Type B pancreatic cell (in vitro differentiated cells): ENCODE measurements around the gene AMN. TPM values are rescaled to one million over a fixed set of nuclear protein-coding genes. Genes with fewer than 3 reads are reported as not detected.

Source experiments
- DNase-seq: peaks from one replicate; pipeline ENCODE4 v3.0.0; 2021; ENCODE audit warnings: mixed read lengths; ENCODE audit not compliant: unreplicated experiment; ENCODE audit errors: extremely low spot score
- H3K27ac Mint-ChIP-seq: 2 replicates; pipeline ENCODE4 v1.8.0; 2021; ENCODE audit warnings: mild to moderate bottlenecking, mixed read lengths
- H3K27me3 Mint-ChIP-seq: 2 replicates; pipeline ENCODE4 v1.8.0; 2021; ENCODE audit warnings: mixed read lengths
- H3K36me3 Mint-ChIP-seq: 2 replicates; pipeline ENCODE4 v1.8.0; 2021; ENCODE audit warnings: mixed read lengths
- H3K4me1 Mint-ChIP-seq: one replicate; pipeline ENCODE4 v1.8.0; 2021; ENCODE audit warnings: mixed read lengths; ENCODE audit not compliant: unreplicated experiment
- H3K4me3 Mint-ChIP-seq: 2 replicates; pipeline ENCODE4 v1.8.0; 2021; ENCODE audit warnings: mild to moderate bottlenecking, mixed read lengths
- H3K9me3 Mint-ChIP-seq: 2 replicates; pipeline ENCODE4 v1.8.0; 2021; ENCODE audit warnings: mixed read lengths
- CTCF ChIP-seq: fragments of 200-600 bp; sonication (generic); conservative IDR thresholded peaks from 2 replicates; pipeline ENCODE4 v1.5.0; 2021; ENCODE audit warnings: antibody characterized with exemption, mild to moderate bottlenecking
- total RNA-seq: library from RNA; stranded (reverse); gene quantifications from 2 replicates; pipeline ENCODE4 v1.2.1, GENCODE V29; 2021; ENCODE audit warnings: low replicate concordance

AMN gene
- total RNA-seq, 1 donor from 2014 or later: 18.3 TPM

- DNase-seq: no peak
- no peaks in the 10 kb centered on the region for H3K4me1 Mint-ChIP-seq
- no peaks in the 10 kb centered on the region for H3K27me3 Mint-ChIP-seq
- TF ChIP-seq CTCF: no peak
- peaks cover 23% of the 10 kb centered on the region for H3K36me3 Mint-ChIP-seq
- no peaks in the 10 kb centered on the region for H3K9me3 Mint-ChIP-seq
- no peak overlapping the region for H3K4me3 Mint-ChIP-seq
- H3K27ac Mint-ChIP-seq: no peak overlapping the region
Measured at GRCh38 chr14:102901633-102902032, 20.8 kb upstream of the AMN start.

- H3K9me3 Mint-ChIP-seq: no peaks in the 10 kb centered on the region
- DNase-seq: no peak
- H3K4me3 Mint-ChIP-seq: no peak overlapping the region
- H3K4me1 Mint-ChIP-seq: no peaks in the 10 kb centered on the region
- no peak for TF ChIP-seq CTCF
- peaks cover 25% of the 10 kb centered on the region for H3K36me3 Mint-ChIP-seq
- no peaks in the 10 kb centered on the region for H3K27me3 Mint-ChIP-seq
- no peak overlapping the region for H3K27ac Mint-ChIP-seq
Measured at GRCh38 chr14:102902086-102902485, 20.4 kb upstream of the AMN start.

- Mint-ChIP-seq H3K4me3 (no peak overlapping the region), H3K36me3 (peaks cover 25% of the 10 kb centered on the region), H3K4me1 (no peaks in the 10 kb centered on the region), H3K27ac (no peak overlapping the region), H3K9me3 (no peaks in the 10 kb centered on the region), H3K27me3 (no peaks in the 10 kb centered on the region)
- TF ChIP-seq CTCF: no peak
- DNase-seq: no peak
Measured at GRCh38 chr14:102902523-102903247, 19.8 kb upstream of the AMN start.

- peaks cover 21% of the 10 kb centered on the region for H3K36me3 Mint-ChIP-seq
- no peaks in the 10 kb centered on the region for H3K9me3 Mint-ChIP-seq
- DNase-seq: no peak
- no peaks in the 10 kb centered on the region for H3K27me3 Mint-ChIP-seq
- H3K27ac Mint-ChIP-seq: peak overlapping the region; percentile 18
- no peak for TF ChIP-seq CTCF
- no peaks in the 10 kb centered on the region for H3K4me1 Mint-ChIP-seq
- H3K4me3 Mint-ChIP-seq: no peak overlapping the region
Measured at GRCh38 chr14:102903248-102903888, 19.1 kb upstream of the AMN start.

GRCh38 chr14:102903889-102904512 lies 18.5 kb upstream of the AMN start:
- Mint-ChIP-seq H3K27me3 (no peaks in the 10 kb centered on the region), H3K27ac (peak overlapping the region; percentile 18)

More at GRCh38 chr14:102903889-102904512, 18.5 kb upstream of the AMN start:
- Mint-ChIP-seq H3K4me1 (no peaks in the 10 kb centered on the region), H3K9me3 (no peaks in the 10 kb centered on the region), H3K36me3 (peaks cover 17% of the 10 kb centered on the region), H3K4me3 (no peak overlapping the region)
- no peak for DNase-seq
- no peak for TF ChIP-seq CTCF
